HCT116 (cell line): Measurements from ENCODE around the gene MRPL41. TPM values are rescaled to one million over a fixed set of nuclear protein-coding genes. Genes with fewer than 3 reads are reported as not detected.
"Not testable (repeated sequence)": the region's sequence is repeated elsewhere in the genome, so short reads cannot be mapped to it uniquely, and the experiment has no call there.

ENCODE experiments used
- ATAC-seq: fragments of 200-7000 bp; cut with Tn5 transposase; 2 replicates; pipeline ENCODE4 v1.9.1; 2020; ENCODE audit warnings: mild to moderate bottlenecking, moderate library complexity
- BruUV-seq: library from RNA; stranded (reverse); fragments of 400-500 nt; replicated peaks from 2 replicates; lab custom pipeline; 2021; lab: Mats Ljungman, UMichigan
- CTCF ChIA-PET: fragments of 300-600 bp; sonication (Branson Sonifier 250); formaldehyde crosslinking; loops from one replicate; lab custom pipeline; 2021; ENCODE audit warnings: antibody characterized with exemption; lab: Charles Lee
- POLR2A ChIA-PET: fragments of 300-600, 350-600 bp; sonication (Branson Sonifier 250); formaldehyde crosslinking; loops from one replicate; lab custom pipeline; 2021; ENCODE audit warnings: antibody characterized with exemption; lab: Charles Lee
- RAD21 ChIA-PET, 2 experiments: fragments of 300-600 bp; sonication (Branson Sonifier 250); formaldehyde crosslinking; loops; one replicate each; lab custom pipeline; 2023; ENCODE audit warnings: low total read pairs in 2 of 2; ENCODE audit not compliant: uncharacterized antibody in 2 of 2, unreplicated experiment in 2 of 2, low non-redundant PET in 1 of 2; lab: Charles Lee
- DNase-seq: peaks from one replicate; pipeline ENCODE4 v3.0.0-alpha.2; 2010; ENCODE audit warnings: low read depth, low spot score
- H2AFZ ChIP-seq: fragments of 200-600 bp; shearing (Covaris generic), sonication (generic); 2 replicates; pipeline ENCODE4 v1.6.1; 2017; ENCODE audit warnings: low read depth, mixed run types, mixed read lengths, antibody characterized with exemption, low read length; ENCODE audit not compliant: poor library complexity, severe bottlenecking
- H3K27ac ChIP-seq: 2 replicates; pipeline ENCODE4 v1.5.1; 2012; ENCODE audit warnings: low read depth, low read length
- H3K27me3 ChIP-seq: fragments of 200-600 bp; sonication (generic); 2 replicates; pipeline ENCODE4 v1.6.1; 2016; ENCODE audit warnings: mixed run types, low read length, mixed read lengths; ENCODE audit not compliant: insufficient read depth
- H3K36me3 ChIP-seq, 2 experiments: fragments of 200-500 bp in 1 of 2; fragments of 200-600 bp in 1 of 2; sonication (Bioruptor generic) in 1 of 2; sonication (generic) in 1 of 2; 2 replicates each; pipeline versions ENCODE4 v1.5.1 to v1.6.1; 2014 to 2016; ENCODE audit warnings: low read length in 2 of 2, inconsistent platforms in 1 of 2, mixed read lengths in 1 of 2, mixed run types in 1 of 2; ENCODE audit not compliant: insufficient read depth in 2 of 2, control insufficient read depth in 1 of 2
- H3K4me1 ChIP-seq, 2 experiments: fragments of 200-600 bp in 1 of 2; sonication (generic) in 1 of 2; 2 replicates each; pipeline versions ENCODE4 v1.5.1 to v1.6.1; 2012 to 2017; ENCODE audit warnings: low read length in 2 of 2, inconsistent platforms in 1 of 2, mild to moderate bottlenecking in 1 of 2, mixed read lengths in 1 of 2, mixed run types in 1 of 2, moderate library complexity in 1 of 2; ENCODE audit not compliant: insufficient read depth in 2 of 2, control insufficient read depth in 1 of 2
- H3K4me2 ChIP-seq: fragments of 200-600 bp; sonication (generic); 2 replicates; pipeline ENCODE4 v1.6.1; 2017; ENCODE audit warnings: mixed run types, low read length, mixed read lengths
- H3K4me3 ChIP-seq, 2 experiments: fragments of 200-600 bp in 1 of 2; sonication (generic) in 1 of 2; replicated peaks in 1 of 2; 2 replicates each; pipeline ENCODE4 v1.5.1; 2011 to 2016; ENCODE audit warnings: low read length in 2 of 2, control low read depth in 1 of 2, low read depth in 1 of 2, mild to moderate bottlenecking in 1 of 2, mixed read lengths in 1 of 2, mixed run types in 1 of 2
- H3K79me2 ChIP-seq: fragments of 200-600 bp; sonication (generic); 2 replicates; pipeline ENCODE4 v1.6.1; 2017; ENCODE audit warnings: mild to moderate bottlenecking, mixed run types, low read length, moderate library complexity, mixed read lengths; ENCODE audit not compliant: insufficient read depth
- H3K9ac ChIP-seq: fragments of 200-600 bp; sonication (generic); 2 replicates; pipeline ENCODE4 v1.6.1; 2016; ENCODE audit warnings: low read length, mixed read lengths
- H3K9me2 ChIP-seq: fragments of 200-600 bp; sonication (generic), shearing (Covaris generic); 2 replicates; pipeline ENCODE4 v1.6.1; 2017; ENCODE audit warnings: mixed run types, mild to moderate bottlenecking, moderate library complexity; ENCODE audit not compliant: insufficient read depth
- H3K9me3 ChIP-seq, 2 experiments: fragments of 200-500 bp in 1 of 2; fragments of 200-600 bp in 1 of 2; sonication (Bioruptor generic) in 1 of 2; sonication (generic) in 1 of 2; 2 replicates each; pipeline ENCODE4 v1.6.1; 2014 to 2017; ENCODE audit warnings: low read length in 2 of 2, mixed read lengths in 2 of 2, inconsistent platforms in 1 of 2, low read depth in 1 of 2, mild to moderate bottlenecking in 1 of 2, mixed run types in 1 of 2, moderate library complexity in 1 of 2; ENCODE audit not compliant: control insufficient read depth in 1 of 2, insufficient read depth in 1 of 2
- H4K20me1 ChIP-seq: fragments of 200-600 bp; sonication (generic), shearing (Covaris generic); 2 replicates; pipeline ENCODE4 v1.6.1; 2017; ENCODE audit warnings: mixed run types, mild to moderate bottlenecking, moderate library complexity; ENCODE audit not compliant: insufficient read depth
- CBX3 ChIP-seq: IDR thresholded peaks from 2 replicates; pipeline ENCODE4 v1.6.1; 2012; ENCODE audit warnings: low read depth
- JUND ChIP-seq: IDR thresholded peaks from 2 replicates; pipeline ENCODE4 v1.6.1; 2012
- ZFX ChIP-seq: fragments of 450-650 bp; IDR thresholded peaks from 2 replicates; pipeline ENCODE4 v1.6.1; 2017
- intact Hi-C: fragments of 100-400 bp; cut with micrococcal nuclease; formaldehyde crosslinking; loops from 2 replicates; pipeline ENCODE4 v1.10.0; 2022
- total RNA-seq: library from RNA; stranded (reverse); gene quantifications from one replicate; pipeline ENCODE4 v1.2.1, GENCODE V29; 2021; ENCODE audit not compliant: unreplicated experiment

Gene MRPL41
- total RNA-seq, 1 experiment from 2014 or later, result 69.5 TPM

GRCh38 chr9:137535120-137535428 is 16.6 kb upstream of the MRPL41 start:
- ChIA-PET POLR2A (interaction anchor here (1.1 kb wide), 1 partner anchor 248 kb away, joined by 4 read pairs; no protein-coding TSS in a partner anchor), CTCF (interaction anchor here (0.6 to 1.4 kb wide), 12 partner anchors 9 to 384 kb away, joined by 3 to 8 read pairs (median 4); partner anchors contain the start of genes EXD3, MRPL41, NOXA1 and NRARP), RAD21 (no interaction called here)
- H2AFZ ChIP-seq, result peak overlapping the region; percentile 88
- DNase-seq (no peak), ATAC-seq (no peak)
- no peaks in the 10 kb centered on the region for H4K20me1 ChIP-seq
- BruUV-seq, result no TSS peak
- no peaks in the 10 kb centered on the region for H3K9me2 ChIP-seq
- H3K4me3 ChIP-seq, result no peak overlapping the region
- TF ChIP-seq JUND (no peak), ZFX (no peak), CBX3 (0 out of 2 replicates have a peak, but pooled peaks have one; percentile 4)
- H3K4me2 ChIP-seq, result peak overlapping the region; percentile 41; the same call in 1 of the 2 replicates
- H3K4me1 ChIP-seq, result peaks cover 6 to 10% of the 10 kb centered on the region in 2 experiments; a peak in 3 of 4 replicates
- no peaks in the 10 kb centered on the region for H3K79me2 ChIP-seq
- H3K27ac ChIP-seq, result peak overlapping the region; percentile 13; the same call in 1 of the 2 replicates
- intact Hi-C loops, result no loop called here
- no peaks in the 10 kb centered on the region for H3K9me3 ChIP-seq
- H3K27me3 ChIP-seq, result no peaks in the 10 kb centered on the region
- H3K36me3 ChIP-seq, result no peaks in the 10 kb centered on the region
- 0 out of 2 replicates have a peak overlapping the region, but pooled peaks have one; percentile 34 for H3K9ac ChIP-seq

GRCh38 chr9:137536594-137537131 is 15.0 kb upstream of the MRPL41 start:
- BruUV-seq, DNase-seq, H3K27ac ChIP-seq, H2AFZ ChIP-seq, H3K9me2 ChIP-seq, CTCF ChIA-PET, H3K27me3 ChIP-seq, H3K79me2 ChIP-seq, POLR2A ChIA-PET, H3K9me3 ChIP-seq, intact Hi-C loops, H4K20me1 ChIP-seq, H3K36me3 ChIP-seq, RAD21 ChIA-PET, H3K4me2 ChIP-seq, H3K9ac ChIP-seq, H3K4me3 ChIP-seq, ATAC-seq: not testable (repeated sequence)
- H3K4me1 ChIP-seq, result peaks cover 6 to 10% of the 10 kb centered on the region in 2 experiments; a peak in 3 of 4 replicates
